Measurements from ENCODE around the gene EFCAB6.

The EFCAB6 gene, protein sequence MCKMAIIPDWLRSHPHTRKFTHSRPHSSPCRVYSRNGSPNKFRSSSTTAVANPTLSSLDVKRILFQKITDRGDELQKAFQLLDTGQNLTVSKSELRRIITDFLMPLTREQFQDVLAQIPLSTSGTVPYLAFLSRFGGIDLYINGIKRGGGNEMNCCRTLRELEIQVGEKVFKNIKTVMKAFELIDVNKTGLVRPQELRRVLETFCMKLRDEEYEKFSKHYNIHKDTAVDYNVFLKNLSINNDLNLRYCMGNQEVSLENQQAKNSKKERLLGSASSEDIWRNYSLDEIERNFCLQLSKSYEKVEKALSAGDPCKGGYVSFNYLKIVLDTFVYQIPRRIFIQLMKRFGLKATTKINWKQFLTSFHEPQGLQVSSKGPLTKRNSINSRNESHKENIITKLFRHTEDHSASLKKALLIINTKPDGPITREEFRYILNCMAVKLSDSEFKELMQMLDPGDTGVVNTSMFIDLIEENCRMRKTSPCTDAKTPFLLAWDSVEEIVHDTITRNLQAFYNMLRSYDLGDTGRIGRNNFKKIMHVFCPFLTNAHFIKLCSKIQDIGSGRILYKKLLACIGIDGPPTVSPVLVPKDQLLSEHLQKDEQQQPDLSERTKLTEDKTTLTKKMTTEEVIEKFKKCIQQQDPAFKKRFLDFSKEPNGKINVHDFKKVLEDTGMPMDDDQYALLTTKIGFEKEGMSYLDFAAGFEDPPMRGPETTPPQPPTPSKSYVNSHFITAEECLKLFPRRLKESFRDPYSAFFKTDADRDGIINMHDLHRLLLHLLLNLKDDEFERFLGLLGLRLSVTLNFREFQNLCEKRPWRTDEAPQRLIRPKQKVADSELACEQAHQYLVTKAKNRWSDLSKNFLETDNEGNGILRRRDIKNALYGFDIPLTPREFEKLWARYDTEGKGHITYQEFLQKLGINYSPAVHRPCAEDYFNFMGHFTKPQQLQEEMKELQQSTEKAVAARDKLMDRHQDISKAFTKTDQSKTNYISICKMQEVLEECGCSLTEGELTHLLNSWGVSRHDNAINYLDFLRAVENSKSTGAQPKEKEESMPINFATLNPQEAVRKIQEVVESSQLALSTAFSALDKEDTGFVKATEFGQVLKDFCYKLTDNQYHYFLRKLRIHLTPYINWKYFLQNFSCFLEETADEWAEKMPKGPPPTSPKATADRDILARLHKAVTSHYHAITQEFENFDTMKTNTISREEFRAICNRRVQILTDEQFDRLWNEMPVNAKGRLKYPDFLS (N-terminal part only)

GRCh38 chr22:43812149-43812842 is at the start of gene EFCAB6:
TSS of gene EFCAB6 (minus strand) at chr22:43812305. CDS start at chr22:43782318, 29,987 bp downstream.
- peak; percentile 67 for DNase-seq

GRCh38 chr22:43861529-43861928 is 49.4 kb upstream of the EFCAB6 start:
- DNase-seq = no peak

DNA sequence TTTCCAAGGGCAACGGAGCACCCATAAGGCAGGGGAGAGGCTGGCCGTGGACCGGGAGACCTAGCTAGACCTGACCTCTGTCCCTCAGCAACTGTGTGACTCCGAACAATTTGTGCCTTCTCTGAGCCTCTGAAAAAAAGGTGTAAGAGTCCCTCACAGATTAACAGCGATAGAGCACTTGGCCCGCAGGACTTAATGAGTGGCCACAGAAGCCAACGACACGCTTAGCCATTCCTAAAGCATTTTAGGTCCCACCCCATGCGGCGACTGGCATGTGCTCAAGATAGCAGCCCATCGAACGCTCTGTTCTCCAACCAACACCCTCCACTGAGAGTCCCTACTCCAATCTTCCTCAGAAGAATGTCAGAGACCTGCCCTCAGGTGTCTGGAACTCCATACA is 48.7 kb upstream of the EFCAB6 start:
- DNase-seq = no peak

GRCh38 chr22:43860126-43860525 is 48.0 kb upstream of the EFCAB6 start:
- no peak for DNase-seq

GRCh38 chr22:43859621-43860020 is 47.5 kb upstream of the EFCAB6 start:
- DNase-seq = no peak

- DNase-seq = no peak
Measured at GRCh38 chr22:43859176-43859575, 47.1 kb upstream of the EFCAB6 start.

- no peak for DNase-seq
Measured at GRCh38 chr22:43858156-43858895, 46.2 kb upstream of the EFCAB6 start.

DNA sequence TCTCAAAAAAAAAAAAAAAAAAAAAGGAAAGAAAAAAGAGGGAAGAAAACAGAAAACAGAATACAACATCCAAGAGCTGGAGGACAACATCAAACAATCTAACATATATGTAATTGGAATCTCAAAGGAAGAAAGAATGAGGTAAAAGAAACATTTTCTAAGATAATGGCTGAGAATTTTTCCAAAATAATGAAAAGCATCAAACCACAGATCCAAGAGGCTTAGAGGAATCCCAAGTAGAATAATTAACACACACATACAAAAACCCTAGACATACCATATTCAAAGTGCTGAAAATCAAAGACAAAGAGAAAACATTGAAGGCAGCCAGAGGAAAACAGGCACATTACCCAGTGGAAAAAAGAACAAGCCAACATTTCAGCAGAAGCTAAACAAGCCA is 45.3 kb upstream of the EFCAB6 start:
- DNase-seq = no peak

DNA sequence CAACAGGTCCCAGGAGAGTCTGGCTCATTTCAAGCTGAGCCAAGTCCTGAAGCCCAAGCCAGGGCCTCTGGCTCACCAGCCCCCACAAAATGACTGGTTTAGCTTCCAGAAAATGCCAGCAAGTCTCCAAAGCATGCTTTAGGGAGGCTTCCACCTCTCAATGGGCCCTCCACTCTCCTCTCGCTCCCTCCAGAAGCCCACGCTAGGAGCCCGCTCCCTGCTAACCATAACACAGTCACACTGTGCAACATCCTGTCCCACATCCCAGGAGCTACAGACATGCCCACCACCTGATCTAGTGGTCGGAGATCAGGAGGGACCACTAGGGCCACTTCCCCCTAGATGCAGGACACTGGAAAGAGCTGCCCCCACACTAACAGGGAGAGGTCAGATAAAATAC is 43.3 kb upstream of the EFCAB6 start:
- no peak for DNase-seq

DNA sequence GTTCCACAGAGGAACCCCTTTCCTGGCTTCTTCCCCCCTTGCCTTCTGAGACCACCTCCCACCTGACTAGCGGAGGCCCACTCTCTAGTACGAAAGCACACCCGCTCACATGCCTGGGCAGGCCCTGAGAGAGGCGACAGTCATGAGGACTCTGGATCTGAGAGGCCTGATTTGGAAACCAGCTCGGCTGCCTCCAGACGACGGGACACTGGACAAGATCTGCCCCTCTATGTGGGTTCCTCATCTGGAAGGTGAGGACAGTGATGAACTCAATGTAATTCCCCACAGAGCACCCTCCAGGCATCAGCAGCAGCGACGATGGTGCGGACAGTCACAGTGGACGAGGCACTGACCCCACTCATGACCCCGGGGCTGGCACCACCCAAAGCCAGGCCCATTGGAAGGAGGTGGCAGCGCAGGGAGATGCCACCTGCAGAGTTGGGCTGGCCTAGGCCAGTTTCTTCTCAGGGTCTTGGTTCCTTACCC is 42.7 kb upstream of the EFCAB6 start:
- no peak for DNase-seq

DNA sequence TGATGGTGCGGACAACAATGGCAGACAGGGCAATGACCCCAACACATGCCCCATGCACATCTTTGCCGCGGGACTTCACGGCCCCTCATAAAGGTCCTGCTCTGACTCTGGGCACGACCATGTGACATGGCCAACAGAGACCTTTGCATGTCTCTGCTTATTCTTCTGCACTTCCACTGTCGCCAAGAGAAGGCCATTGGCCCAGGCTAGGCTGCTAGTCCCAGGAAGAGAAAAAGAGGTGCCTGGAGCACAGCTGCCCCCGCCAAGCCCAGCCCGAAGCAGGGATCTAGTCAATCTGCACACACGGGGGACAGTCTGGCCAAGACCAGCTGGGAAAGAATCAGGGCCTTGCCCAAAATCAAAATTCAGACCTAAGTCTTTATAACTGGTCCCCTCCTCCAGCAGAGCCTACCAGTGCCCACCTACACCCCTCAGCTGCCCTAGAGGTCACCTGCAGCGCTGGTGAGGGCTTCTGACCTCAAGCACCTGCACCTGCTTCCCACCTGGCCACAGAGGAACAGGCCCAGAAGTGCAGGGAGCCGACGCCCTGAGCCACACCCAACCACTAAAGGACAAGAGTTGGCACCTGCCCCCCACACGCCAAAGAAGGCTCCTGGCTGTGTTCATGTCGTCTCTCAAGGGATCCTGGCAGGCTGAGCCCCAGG is 42.1 kb upstream of the EFCAB6 start:
- DNase-seq = no peak

DNA sequence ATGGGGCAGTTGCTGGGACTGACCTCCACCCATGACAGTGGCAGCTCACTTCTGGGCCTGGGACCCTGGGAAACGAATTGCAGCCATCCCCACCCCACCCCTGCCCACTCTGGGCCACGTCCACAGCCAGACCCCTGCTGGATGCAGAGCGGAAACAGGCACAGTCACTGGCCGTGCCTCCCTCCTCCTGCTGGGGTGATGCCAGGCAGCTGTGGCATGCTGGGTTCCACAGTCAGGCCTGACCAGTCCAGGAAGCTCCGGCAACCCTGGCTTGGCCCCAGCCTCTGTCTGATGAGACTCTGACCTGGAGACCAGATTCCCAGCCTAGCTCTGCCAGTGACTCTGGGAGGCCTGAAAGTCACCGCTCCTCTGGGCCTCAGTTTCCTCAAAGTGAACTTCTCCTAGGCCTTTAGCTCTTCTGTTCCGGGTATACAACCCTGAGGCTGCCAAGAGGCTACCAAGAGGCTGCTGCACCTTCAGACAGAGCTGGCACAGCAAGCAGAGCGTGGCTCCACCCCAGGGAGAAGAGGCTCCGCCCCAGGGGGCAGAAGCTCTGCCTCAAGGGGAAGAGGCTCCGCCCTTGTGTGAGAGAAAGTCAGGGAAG is 41.3 kb upstream of the EFCAB6 start:
- no peak for DNase-seq

DNA sequence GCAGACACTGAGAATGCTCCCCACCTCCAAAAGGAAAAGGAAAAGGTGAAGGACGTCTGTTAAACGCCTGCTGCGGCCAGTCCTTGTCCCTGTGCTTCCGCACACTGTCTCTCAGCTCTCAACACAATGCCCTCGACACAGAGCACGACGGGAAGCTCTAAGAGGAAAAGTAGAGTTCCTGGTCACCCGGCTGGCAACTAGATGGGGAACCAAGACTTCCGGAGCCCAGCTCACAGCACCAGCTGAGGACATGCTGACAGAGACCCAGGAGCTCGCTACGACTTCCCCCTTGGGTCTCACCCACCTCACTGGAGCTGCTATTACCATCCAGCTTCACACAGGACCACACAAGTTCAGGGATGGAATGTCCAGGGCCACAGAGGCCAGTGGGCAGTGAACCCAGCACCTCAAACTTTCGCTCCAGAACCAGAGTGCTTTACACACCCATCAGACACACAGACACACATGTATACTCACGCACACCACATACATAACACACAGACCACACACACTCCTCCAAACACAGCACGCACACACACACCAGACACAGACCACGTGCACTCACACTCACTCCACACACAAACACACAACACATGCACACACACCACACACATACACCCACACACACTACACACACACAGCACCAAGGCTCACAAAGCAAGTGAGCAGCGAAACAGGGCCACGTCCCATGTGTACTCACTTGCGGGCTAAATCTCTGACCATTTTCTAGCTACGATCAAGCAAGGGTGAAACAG is 40.6 kb upstream of the EFCAB6 start:
- no peak for DNase-seq

GRCh38 chr22:43851979-43852307 is 39.8 kb upstream of the EFCAB6 start:
- no peak for DNase-seq

DNA sequence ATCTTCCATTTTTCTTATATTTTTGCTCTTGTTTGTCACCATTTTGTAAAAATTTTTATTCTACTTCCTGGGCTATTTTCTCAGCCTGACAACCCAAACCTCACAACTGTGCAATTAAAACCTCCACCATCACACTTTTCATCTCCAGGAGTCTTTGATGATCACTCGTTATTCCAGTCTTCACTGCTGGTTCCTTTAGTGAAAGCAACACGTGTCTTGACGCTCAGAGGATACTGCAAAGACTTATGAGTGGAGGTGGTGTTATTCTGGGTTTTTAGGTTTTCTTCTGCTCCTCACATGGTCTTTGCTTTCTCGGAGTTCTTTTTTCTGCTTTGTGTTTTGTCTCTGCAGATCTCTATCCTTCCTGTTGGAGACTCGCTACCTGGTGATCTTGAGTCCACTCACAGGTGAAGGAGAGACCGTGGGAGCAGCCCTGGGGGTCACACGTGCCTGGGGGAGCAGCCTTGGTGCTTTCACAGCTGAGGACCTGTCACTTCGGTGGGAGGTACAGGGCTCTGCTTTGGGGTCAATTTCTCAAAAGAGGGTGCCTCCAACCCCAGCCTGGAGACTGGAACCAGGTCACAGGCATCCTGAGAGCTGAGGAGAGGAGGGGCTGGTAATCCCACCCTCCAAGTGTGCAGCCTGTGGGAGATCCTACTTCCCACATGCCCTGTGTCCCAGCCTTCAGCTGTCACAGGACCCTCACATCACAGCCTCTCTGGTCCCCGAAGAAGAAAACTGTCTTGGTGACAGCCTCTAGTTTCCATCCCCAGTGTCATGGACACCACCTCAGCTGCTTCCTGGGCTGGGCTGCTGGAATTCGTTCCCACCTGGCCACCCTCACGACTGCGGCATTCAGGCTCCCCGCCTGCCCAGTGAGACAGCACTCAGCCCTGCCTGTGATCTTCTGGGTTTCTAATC is 39.2 kb upstream of the EFCAB6 start:
- no peak for DNase-seq

- DNase-seq = no peak
Measured at GRCh38 chr22:43850529-43850928, 38.4 kb upstream of the EFCAB6 start.

GRCh38 chr22:43849731-43850130 is 37.6 kb upstream of the EFCAB6 start:
- DNase-seq = peak; percentile 13

DNA sequence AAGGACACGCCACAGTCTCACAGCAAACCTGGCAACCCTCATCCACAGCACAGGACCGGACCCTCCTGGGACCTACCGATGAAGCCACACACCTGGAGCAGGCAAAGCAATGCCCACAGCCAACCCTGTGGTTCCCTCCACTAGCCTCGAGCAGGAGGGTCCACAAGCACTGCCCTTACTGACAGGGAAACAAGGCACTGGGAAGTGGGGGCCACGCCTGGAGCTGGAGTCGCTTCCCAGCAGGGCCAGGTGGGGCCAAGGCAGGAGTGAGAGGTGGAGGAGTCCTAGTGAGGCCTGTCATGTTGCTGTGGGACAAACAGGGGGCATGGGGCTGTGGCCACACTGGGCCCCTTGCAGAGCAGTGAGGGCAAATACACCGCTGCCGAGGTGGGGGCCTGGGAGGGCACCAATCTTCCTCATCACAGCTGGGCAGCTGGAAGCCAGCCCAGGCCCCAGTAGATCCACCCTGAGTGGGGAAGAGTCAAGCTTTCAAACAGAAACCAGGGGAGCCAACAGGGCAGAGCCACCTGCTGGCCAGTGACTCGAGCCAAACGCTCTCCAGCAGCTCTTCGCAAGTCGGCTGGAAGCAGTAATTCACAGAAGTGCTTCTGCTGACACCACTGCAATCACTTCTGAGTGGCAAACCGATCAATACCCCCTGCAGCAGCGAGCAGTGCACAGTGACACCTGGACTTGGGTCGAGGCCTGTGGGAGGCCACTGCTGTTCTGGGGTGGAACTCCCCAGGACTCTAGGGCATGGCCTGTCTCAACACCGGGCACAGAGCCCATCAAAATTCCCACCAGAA is 36.5 kb upstream of the EFCAB6 start:
- DNase-seq = peak; percentile 49
